H1 (cell line): ENCODE data around the gene THYN1. TPM values are rescaled to one million over a fixed set of nuclear protein-coding genes. Genes with fewer than 3 reads are reported as not detected.

ENCODE experiments used
- ASH2L ChIP-seq: fragments of 200-600, 300-600 bp; sonication (generic); IDR thresholded peaks from one replicate; pipeline ENCODE4 v1.7.1; 2017; ENCODE audit warnings: low read length
- BACH1 ChIP-seq: IDR thresholded peaks from 2 replicates; pipeline ENCODE4 v1.6.1; 2012; ENCODE audit warnings: low read length, improper control_type of control experiment
- CHD7 ChIP-seq: fragments of 300-600 bp; sonication (generic); IDR thresholded peaks from 2 replicates; pipeline ENCODE4 v1.7.1; 2012; ENCODE audit warnings: low read length, moderate library complexity, mild to moderate bottlenecking, inconsistent platforms; ENCODE audit not compliant: insufficient replicate concordance
- JUN ChIP-seq: IDR thresholded peaks from 2 replicates; pipeline ENCODE4 v1.6.1; 2011; ENCODE audit warnings: low read depth, mild to moderate bottlenecking, improper control_type of control experiment, low read length
- PHF8 ChIP-seq: fragments of 200-600 bp; sonication (generic); conservative IDR thresholded peaks from 2 replicates; pipeline ENCODE4 v1.7.1; 2012; ENCODE audit warnings: low read depth, mild to moderate bottlenecking, inconsistent platforms, low read length, moderate library complexity
- RAD21 ChIP-seq, 2 experiments: IDR thresholded peaks in 1 of 2; conservative IDR thresholded peaks in 1 of 2; 2 replicates each; pipeline ENCODE4 v1.6.1; 2011; ENCODE audit warnings: low read depth in 2 of 2, low read length in 2 of 2, improper control_type of control experiment in 1 of 2, inconsistent platforms in 1 of 2, mild to moderate bottlenecking in 1 of 2, moderate library complexity in 1 of 2
- SIRT6 ChIP-seq: IDR thresholded peaks from one replicate; pipeline ENCODE4 v1.7.1; 2012; ENCODE audit warnings: low read length, inconsistent platforms
- TBP ChIP-seq: IDR thresholded peaks from 2 replicates; pipeline ENCODE4 v1.6.1; 2011; ENCODE audit warnings: low read depth, low read length, improper control_type of control experiment
- TEAD4 ChIP-seq: IDR thresholded peaks from 2 replicates; pipeline ENCODE4 v1.6.1; 2012; ENCODE audit warnings: low read depth, low read length, inconsistent platforms, mixed read lengths
- USF2 ChIP-seq: IDR thresholded peaks from 2 replicates; pipeline ENCODE4 v1.6.1; 2011; ENCODE audit warnings: low read length, improper control_type of control experiment
- polyA plus RNA-seq, 7 experiments: library from polyadenylated mRNA; depleted of rRNA in 3 of 7; stranded (reverse) in 5 of 7; unstranded in 2 of 7; fragments of >200 nt in 5 of 7; fragments of 200-250 nt in 2 of 7; gene quantifications; 1 replicate in 5 of 7; 2 replicates in 1 of 7; 4 replicates in 1 of 7; pipeline versions ENCODE4 v1.2.1 to v1.2.3, GENCODE V29; 2011 to 2013; ENCODE audit warnings: missing spikeins in 2 of 7, mixed read lengths in 2 of 7
- total RNA-seq: library from RNA; stranded (reverse); fragmentation: NEBNext Ultra II Directional; extraction: Animal tissue kit (Norgen Biotek cat#: 25700); gene quantifications from 2 replicates; pipeline ENCODE4 v1.2.1, GENCODE V29; 2021

Gene THYN1
- total and polyA plus RNA-seq, 2 of the 8 experiments (the other 6 are each of a cell fraction or from before 2014, with no cell fraction given), result 77.3 to 95.1 TPM

GRCh38 chr11:134233729-134234179, 19.4 kb downstream of the THYN1 start (continued):
- TF ChIP-seq CHD7 (no peak), PHF8 (no peak), TBP (no peak), JUN (no peak), ASH2L (no peak), SIRT6 (no peak), USF2 (no peak), RAD21 (IDR thresholded peaks at IDR 0.05 in 1 of 2, conservative IDR thresholded peaks at IDR 0.05 in 1 of 2; ENCODE audit: low read depth in 2 of 2, low read length in 2 of 2) (no peak), BACH1 (no peak), TEAD4 (no peak)
